ENCODE data around the gene EGR2. TPM values are rescaled to one million over a fixed set of nuclear protein-coding genes. Genes with fewer than 3 reads are reported as not detected.

The EGR2 gene
- total RNA-seq (2012; rRNA removed) = 0.25 and 0.87 TPM in 2 replicates

DNA sequence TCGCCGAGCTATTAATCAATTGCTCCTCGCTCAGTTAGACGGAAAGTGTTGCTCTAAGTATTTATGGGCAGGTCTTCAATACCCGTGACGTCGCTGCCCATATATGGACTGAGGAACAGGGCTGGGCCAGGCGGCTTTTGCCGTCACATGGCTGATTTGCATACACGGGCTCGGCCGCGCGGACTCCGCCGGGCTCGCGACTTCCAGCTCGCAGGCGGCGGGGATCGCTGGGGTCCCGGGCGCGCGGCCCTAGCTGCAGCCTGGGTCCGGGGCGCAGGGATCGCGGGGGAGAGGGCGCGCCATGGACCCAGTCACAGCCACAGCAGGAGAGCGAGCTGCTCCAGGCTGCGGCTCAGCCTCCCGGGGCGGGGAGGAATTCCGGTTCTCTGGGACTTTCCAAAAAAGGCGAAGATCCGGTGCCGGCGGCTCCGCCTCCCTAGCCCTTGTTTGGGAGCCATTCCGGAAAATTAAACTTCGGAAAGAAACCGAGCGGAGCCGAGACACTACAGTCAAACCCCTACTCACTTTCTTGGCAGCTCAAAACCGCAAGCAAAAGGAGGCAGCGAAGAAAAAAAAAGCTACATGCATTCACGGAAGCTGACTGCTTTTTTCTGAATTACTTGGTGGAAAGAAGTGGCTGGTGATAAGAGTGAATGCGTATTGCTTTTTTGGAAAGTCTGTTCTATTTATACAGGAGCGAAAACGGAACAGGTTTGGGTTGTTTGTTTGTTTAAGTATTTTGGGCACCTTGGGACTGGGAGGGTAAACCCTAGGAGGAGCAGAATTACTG is at the start of gene EGR2:
Gene EGR2, minus strand, starts transcription at position 36 of the 790 bp plus-strand sequence. CDS start 337 bp downstream, outside the sequence.
- Histone ChIP-seq H3K27me3 (ENCODE audit: control insufficient read depth, insufficient read depth, low read length) (peaks cover 45% of the 10 kb centered on the region), H3K4me1 (ENCODE audit: control insufficient read depth, insufficient read depth, low read length) (peaks cover 36% of the 10 kb centered on the region)

DNA sequence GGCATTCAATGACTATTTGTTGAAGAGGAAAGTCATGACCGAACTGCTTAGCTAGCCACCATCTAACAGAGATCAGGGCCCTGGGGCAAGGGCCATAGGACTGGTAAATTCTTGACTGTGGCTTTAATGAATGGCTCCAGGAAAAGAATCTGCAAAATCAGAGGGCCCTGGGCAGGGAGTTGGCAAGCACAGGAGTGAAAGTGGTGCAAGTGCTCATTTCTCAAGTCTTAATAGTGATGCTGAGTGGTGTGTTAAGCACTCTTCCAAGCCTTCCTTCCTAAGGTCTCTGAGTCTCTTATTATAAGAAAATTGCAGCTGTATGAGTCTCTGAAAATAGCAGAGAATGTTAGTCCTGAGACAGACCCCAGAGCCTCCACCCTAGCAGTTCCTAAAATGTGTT is 46.3 kb upstream of the EGR2 start:
- Histone ChIP-seq H3K4me2 (ENCODE audit: low read length) (no peak overlapping the region), H3K27me3 (ENCODE audit: control insufficient read depth, insufficient read depth, low read length) (no peaks in the 10 kb centered on the region), H3K4me3 (ENCODE audit: low read length) (no peak overlapping the region), H3K36me3 (ENCODE audit: insufficient read depth, low read length) (no peaks in the 10 kb centered on the region), H3K9me3 (replicated peaks; ENCODE audit: low read length) (no peaks in the 10 kb centered on the region), H3K4me1 (ENCODE audit: control insufficient read depth, insufficient read depth, low read length) (no peaks in the 10 kb centered on the region), H3K9ac (ENCODE audit: low read depth, low read length) (no peak overlapping the region)

More for the DNA sequence above, at the start of gene EGR2:
- Histone ChIP-seq H3K4me2 (ENCODE audit: low read length) (peak within 1 kb of the TSS; percentile 93), H3K9me3 (replicated peaks; ENCODE audit: low read length) (no peaks in the 10 kb centered on the region), H3K9ac (ENCODE audit: low read depth, low read length) (peak within 1 kb of the TSS; percentile 76), H3K36me3 (ENCODE audit: insufficient read depth, low read length) (no peaks in the 10 kb centered on the region), H3K4me3 (ENCODE audit: low read length) (peak within 1 kb of the TSS; percentile 80)

DNA sequence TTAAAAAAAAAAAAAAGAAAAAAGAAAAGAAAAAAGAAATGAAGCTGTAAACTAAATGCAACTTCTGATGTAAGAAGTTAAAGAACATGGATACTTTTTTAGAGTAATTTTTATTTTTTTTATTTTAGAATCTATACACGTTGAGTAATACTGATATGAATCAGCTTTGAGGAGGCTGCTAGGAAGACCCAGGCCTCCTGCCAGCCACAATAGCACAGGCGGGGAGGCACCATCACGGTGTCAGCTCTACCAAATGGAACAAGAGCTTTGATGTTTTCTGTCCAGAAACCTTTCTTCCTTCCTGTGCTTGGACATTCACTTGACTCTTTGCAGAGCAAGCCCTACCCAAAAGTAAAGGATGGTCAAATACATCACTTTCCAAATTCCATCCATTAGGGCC is 45.3 kb upstream of the EGR2 start:
- Histone ChIP-seq H3K9me3 (replicated peaks; ENCODE audit: low read length) (no peaks in the 10 kb centered on the region), H3K4me3 (ENCODE audit: low read length) (no peak overlapping the region), H3K27me3 (ENCODE audit: control insufficient read depth, insufficient read depth, low read length) (no peaks in the 10 kb centered on the region), H3K4me1 (ENCODE audit: control insufficient read depth, insufficient read depth, low read length) (no peaks in the 10 kb centered on the region), H3K9ac (ENCODE audit: low read depth, low read length) (no peak overlapping the region), H3K36me3 (ENCODE audit: insufficient read depth, low read length) (no peaks in the 10 kb centered on the region), H3K4me2 (ENCODE audit: low read length) (no peak overlapping the region)

DNA sequence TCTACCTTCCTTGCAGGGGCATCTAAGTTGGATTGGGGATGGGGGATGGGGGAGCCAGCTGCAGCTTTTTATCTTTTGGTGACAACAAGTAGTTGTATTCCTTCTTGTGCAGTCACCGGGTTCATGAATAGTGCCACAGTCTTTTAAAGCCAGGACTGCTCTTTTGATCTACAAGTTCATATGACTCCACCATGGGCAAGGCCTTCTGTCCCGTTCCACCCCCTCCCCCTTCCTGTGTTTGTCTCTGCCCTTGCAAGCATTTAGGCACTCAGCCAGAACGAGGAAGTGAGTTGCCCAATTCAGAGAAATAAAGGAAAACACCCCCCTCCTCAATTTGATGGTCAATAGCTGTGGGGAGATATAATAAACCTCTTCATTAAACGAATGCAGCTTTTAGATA is 44.8 kb upstream of the EGR2 start:
- Histone ChIP-seq H3K9me3 (replicated peaks; ENCODE audit: low read length) (no peaks in the 10 kb centered on the region), H3K9ac (ENCODE audit: low read depth, low read length) (no peak overlapping the region), H3K27me3 (ENCODE audit: control insufficient read depth, insufficient read depth, low read length) (no peaks in the 10 kb centered on the region), H3K36me3 (ENCODE audit: insufficient read depth, low read length) (no peaks in the 10 kb centered on the region), H3K4me3 (ENCODE audit: low read length) (no peak overlapping the region), H3K4me2 (ENCODE audit: low read length) (no peak overlapping the region), H3K4me1 (ENCODE audit: control insufficient read depth, insufficient read depth, low read length) (no peaks in the 10 kb centered on the region)

DNA sequence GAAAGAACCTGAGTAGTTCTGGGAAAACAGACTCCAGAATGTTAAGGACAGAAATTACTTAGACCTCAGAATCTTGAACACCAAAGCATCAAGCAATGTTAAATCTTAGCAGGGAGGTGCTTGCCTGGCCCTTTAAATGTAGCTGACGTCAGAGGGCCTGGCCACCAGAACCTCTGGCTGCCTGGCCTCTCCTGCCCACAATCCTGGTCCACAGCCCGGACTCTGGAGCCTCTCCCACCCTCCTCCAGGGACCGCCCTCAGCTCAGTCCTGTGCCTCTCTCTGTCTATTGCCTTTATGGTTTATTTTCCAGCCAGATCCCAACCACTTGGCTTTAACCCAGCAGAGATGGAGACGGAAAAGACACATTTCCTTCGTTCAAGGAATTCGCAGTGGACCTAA is 42.2 kb upstream of the EGR2 start:
- H3K4me1 ChIP-seq (ENCODE audit: control insufficient read depth, insufficient read depth, low read length) = no peaks in the 10 kb centered on the region
- no peaks in the 10 kb centered on the region for H3K9me3 ChIP-seq (replicated peaks; ENCODE audit: low read length)
- no peak overlapping the region for H3K4me3 ChIP-seq (ENCODE audit: low read length)
- no peaks in the 10 kb centered on the region for H3K27me3 ChIP-seq (ENCODE audit: control insufficient read depth, insufficient read depth, low read length)
- no peaks in the 10 kb centered on the region for H3K36me3 ChIP-seq (ENCODE audit: insufficient read depth, low read length)
- no peak overlapping the region for H3K4me2 ChIP-seq (ENCODE audit: low read length)
- H3K9ac ChIP-seq (ENCODE audit: low read depth, low read length) = no peak overlapping the region

DNA sequence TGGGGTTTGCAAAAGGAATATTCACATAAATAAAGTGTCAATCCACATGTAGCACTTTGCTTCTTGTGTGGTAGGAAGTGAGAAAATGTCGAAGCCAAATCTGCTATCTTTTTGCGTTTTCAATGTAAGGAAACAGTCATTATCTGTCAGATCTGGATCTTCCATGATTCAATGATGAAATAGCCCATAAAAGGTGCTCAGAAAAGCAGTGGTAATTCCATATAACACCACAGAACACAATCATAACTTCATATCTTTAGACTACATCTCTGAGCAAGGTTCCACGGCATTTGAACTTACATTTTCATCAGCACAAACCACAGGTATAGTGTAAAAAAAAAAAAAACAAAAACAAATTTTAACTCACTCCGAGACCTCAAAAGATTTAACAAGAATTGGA is 39.9 kb upstream of the EGR2 start:
- H3K27me3 ChIP-seq (ENCODE audit: control insufficient read depth, insufficient read depth, low read length) = no peaks in the 10 kb centered on the region
- H3K36me3 ChIP-seq (ENCODE audit: insufficient read depth, low read length) = no peaks in the 10 kb centered on the region
- H3K9me3 ChIP-seq (replicated peaks; ENCODE audit: low read length) = no peaks in the 10 kb centered on the region
- H3K4me1 ChIP-seq (ENCODE audit: control insufficient read depth, insufficient read depth, low read length) = no peaks in the 10 kb centered on the region
- H3K9ac ChIP-seq (ENCODE audit: low read depth, low read length) = no peak overlapping the region
- H3K4me2 ChIP-seq (ENCODE audit: low read length) = no peak overlapping the region
- H3K4me3 ChIP-seq (ENCODE audit: low read length) = no peak overlapping the region

DNA sequence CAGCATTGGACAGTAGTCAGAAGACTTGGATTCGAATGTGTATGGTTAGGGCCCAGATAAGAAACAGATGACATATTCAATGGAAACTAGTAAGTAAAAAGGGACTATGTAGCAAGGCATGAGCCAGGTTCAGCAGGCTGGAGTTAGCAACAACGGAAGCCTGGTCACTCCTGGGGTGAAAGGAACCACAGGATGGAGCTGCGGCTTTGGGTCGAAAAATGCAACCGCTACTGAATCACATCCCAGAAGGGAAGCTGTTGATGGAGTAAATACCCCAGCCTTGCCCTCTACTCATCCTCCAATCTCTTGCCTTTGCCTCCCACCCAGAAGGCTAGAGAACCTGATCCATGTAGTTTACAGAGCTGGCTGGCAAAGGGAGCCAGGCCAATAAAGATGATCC is 37.5 kb upstream of the EGR2 start:
- no peak overlapping the region for H3K9ac ChIP-seq (ENCODE audit: low read depth, low read length)
- H3K4me3 ChIP-seq (ENCODE audit: low read length) = no peak overlapping the region
- H3K9me3 ChIP-seq (replicated peaks; ENCODE audit: low read length) = no peaks in the 10 kb centered on the region
- H3K27me3 ChIP-seq (ENCODE audit: control insufficient read depth, insufficient read depth, low read length) = peaks cover 3% of the 10 kb centered on the region
- H3K36me3 ChIP-seq (ENCODE audit: insufficient read depth, low read length) = no peaks in the 10 kb centered on the region
- H3K4me2 ChIP-seq (ENCODE audit: low read length) = no peak overlapping the region
- no peaks in the 10 kb centered on the region for H3K4me1 ChIP-seq (ENCODE audit: control insufficient read depth, insufficient read depth, low read length)

DNA sequence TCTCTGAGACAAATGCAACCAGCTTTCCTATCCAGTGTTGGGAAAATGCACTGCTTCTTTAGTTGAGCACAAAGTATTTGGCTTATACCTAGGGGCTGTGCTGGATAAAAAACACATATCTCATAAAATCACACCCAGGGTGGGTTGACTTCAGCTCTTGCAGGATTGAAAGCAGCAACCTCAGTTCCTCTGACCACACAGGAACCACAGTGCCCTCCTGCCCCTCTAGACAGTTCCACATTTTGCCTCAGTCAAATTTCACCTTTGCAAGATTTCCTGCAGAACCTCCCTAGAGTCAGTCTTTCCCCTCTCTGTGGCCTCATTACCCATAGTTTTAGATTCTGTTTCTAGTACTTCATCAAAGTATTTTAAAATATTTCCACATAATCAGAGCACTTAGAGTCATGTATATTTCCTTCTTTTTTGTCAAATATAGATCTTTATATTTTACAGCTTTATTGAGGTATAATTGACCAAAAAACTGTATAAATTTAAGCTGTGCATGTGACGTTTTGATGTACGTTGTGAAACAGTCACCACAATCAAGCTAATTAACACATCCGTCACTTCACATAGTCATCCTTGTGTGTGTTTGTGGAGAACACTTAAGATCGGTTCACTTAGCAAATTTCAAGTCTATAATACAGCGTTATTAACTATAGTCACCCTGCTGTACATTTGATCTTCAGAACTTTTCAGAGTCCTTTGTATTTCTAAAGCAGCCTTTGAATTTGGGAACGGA is 37.0 kb upstream of the EGR2 start:
- Histone ChIP-seq H3K4me3 (ENCODE audit: low read length) (no peak overlapping the region), H3K27me3 (ENCODE audit: control insufficient read depth, insufficient read depth, low read length) (peaks cover 3% of the 10 kb centered on the region), H3K36me3 (ENCODE audit: insufficient read depth, low read length) (no peaks in the 10 kb centered on the region), H3K4me1 (ENCODE audit: control insufficient read depth, insufficient read depth, low read length) (no peaks in the 10 kb centered on the region), H3K9ac (ENCODE audit: low read depth, low read length) (no peak overlapping the region), H3K9me3 (replicated peaks; ENCODE audit: low read length) (no peaks in the 10 kb centered on the region), H3K4me2 (ENCODE audit: low read length) (no peak overlapping the region)

DNA sequence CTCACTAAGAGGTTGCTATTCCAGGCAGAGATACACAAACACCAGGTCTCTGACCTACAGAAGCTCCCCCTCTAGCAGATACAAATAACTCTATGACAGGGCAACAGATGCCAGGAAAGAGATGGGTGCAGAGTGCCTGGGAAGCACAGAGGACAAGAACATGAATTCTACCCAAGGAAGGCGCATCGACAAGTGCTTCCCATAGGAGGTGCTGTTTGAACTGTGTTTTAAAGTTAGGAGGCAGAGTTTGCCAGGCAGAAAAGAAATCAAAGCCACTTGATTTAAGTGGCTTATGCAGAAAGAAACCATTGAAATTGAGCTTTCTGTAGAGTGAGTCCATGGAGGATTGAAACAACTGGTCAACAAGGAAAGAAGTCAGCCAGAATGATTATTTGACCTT is 35.3 kb upstream of the EGR2 start:
- H3K27me3 ChIP-seq (ENCODE audit: control insufficient read depth, insufficient read depth, low read length) = peaks cover 3% of the 10 kb centered on the region
- no peak overlapping the region for H3K4me3 ChIP-seq (ENCODE audit: low read length)
- no peaks in the 10 kb centered on the region for H3K4me1 ChIP-seq (ENCODE audit: control insufficient read depth, insufficient read depth, low read length)
- no peak overlapping the region for H3K4me2 ChIP-seq (ENCODE audit: low read length)
- H3K36me3 ChIP-seq (ENCODE audit: insufficient read depth, low read length) = no peaks in the 10 kb centered on the region
- no peaks in the 10 kb centered on the region for H3K9me3 ChIP-seq (replicated peaks; ENCODE audit: low read length)
- no peak overlapping the region for H3K9ac ChIP-seq (ENCODE audit: low read depth, low read length)

DNA sequence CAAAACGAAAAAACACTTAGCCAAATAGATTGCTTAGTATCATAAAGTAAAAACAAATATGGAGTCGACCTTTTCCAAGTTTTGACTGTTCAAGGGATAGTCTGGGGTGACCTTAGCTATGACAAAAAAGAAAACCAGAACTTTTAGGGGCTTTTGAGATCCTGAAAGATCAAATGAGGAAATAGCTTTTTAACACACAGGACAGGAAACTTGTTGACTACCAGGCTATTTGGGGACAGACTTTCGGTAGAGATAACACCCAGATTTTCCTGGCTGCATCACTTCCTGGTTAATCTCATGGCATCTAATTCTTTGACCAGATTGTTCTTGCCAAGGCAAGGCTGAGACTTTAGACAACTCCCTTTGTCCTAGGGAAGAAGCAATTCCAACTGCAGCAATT is 34.5 kb upstream of the EGR2 start:
- no peaks in the 10 kb centered on the region for H3K4me1 ChIP-seq (ENCODE audit: control insufficient read depth, insufficient read depth, low read length)
- no peak overlapping the region for H3K4me3 ChIP-seq (ENCODE audit: low read length)
- no peak overlapping the region for H3K4me2 ChIP-seq (ENCODE audit: low read length)
- peaks cover 3% of the 10 kb centered on the region for H3K27me3 ChIP-seq (ENCODE audit: control insufficient read depth, insufficient read depth, low read length)
- no peaks in the 10 kb centered on the region for H3K9me3 ChIP-seq (replicated peaks; ENCODE audit: low read length)
- H3K36me3 ChIP-seq (ENCODE audit: insufficient read depth, low read length) = no peaks in the 10 kb centered on the region
- H3K9ac ChIP-seq (ENCODE audit: low read depth, low read length) = no peak overlapping the region

DNA sequence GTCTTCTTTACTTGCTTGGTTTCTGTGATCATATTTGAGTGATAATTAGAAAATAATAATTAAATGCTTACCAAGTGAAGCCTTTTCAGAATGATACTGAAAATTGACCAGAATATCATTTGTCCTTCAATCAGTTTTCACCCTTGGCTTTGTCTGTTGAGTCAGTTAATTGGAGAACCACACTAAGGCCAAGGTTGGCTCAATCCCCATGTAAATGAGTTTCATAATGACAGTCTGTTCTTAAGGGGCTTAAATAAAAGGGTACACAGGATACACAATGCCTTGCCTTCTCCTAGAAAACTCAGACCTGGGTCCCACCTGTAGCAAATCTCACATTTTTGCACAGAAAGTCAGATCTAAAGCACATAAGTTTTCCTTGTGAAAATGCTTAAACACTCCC is 31.3 kb upstream of the EGR2 start:
- Histone ChIP-seq H3K4me2 (ENCODE audit: low read length) (no peak overlapping the region), H3K4me3 (ENCODE audit: low read length) (no peak overlapping the region), H3K27me3 (ENCODE audit: control insufficient read depth, insufficient read depth, low read length) (peaks cover 13% of the 10 kb centered on the region), H3K9me3 (replicated peaks; ENCODE audit: low read length) (no peaks in the 10 kb centered on the region), H3K36me3 (ENCODE audit: insufficient read depth, low read length) (no peaks in the 10 kb centered on the region), H3K4me1 (ENCODE audit: control insufficient read depth, insufficient read depth, low read length) (no peaks in the 10 kb centered on the region), H3K9ac (ENCODE audit: low read depth, low read length) (no peak overlapping the region)
